ENCODE data around the gene SGPL1.

The SGPL1 gene

GRCh38 chr10:70845816-70846215 lies 30.1 kb downstream of the SGPL1 start:
- H3K4me3 ChIP-seq (ENCODE audit: low read depth, low read length) = no peak overlapping the region
- TF ChIP-seq CTCF (IDR thresholded peaks at IDR 0.05; ENCODE audit: low read depth, low read length) = no peak

- no peak overlapping the region for H3K4me3 ChIP-seq (ENCODE audit: low read depth, low read length)
- TF ChIP-seq CTCF (IDR thresholded peaks at IDR 0.05; ENCODE audit: low read depth, low read length) = no peak
Measured at GRCh38 chr10:70846795-70847194, 31.0 kb downstream of the SGPL1 start.

GRCh38 chr10:70847659-70848360 lies 32.1 kb downstream of the SGPL1 start:
- no peak for TF ChIP-seq CTCF (IDR thresholded peaks at IDR 0.05; ENCODE audit: low read depth, low read length)
- no peak overlapping the region for H3K4me3 ChIP-seq (ENCODE audit: low read depth, low read length)

GRCh38 chr10:70849582-70850016 lies 33.9 kb downstream of the SGPL1 start:
- H3K4me3 ChIP-seq (ENCODE audit: low read depth, low read length) = no peak overlapping the region
- TF ChIP-seq CTCF (IDR thresholded peaks at IDR 0.05; ENCODE audit: low read depth, low read length) = no peak

- TF ChIP-seq CTCF (IDR thresholded peaks at IDR 0.05; ENCODE audit: low read depth, low read length) = no peak
- H3K4me3 ChIP-seq (ENCODE audit: low read depth, low read length) = no peak overlapping the region
Measured at GRCh38 chr10:70850097-70850496, 34.3 kb downstream of the SGPL1 start.

- no peak overlapping the region for H3K4me3 ChIP-seq (ENCODE audit: low read depth, low read length)
- TF ChIP-seq CTCF (IDR thresholded peaks at IDR 0.05; ENCODE audit: low read depth, low read length) = no peak
Measured at GRCh38 chr10:70851597-70852475, 36.1 kb downstream of the SGPL1 start.

- TF ChIP-seq CTCF (IDR thresholded peaks at IDR 0.05; ENCODE audit: low read depth, low read length) = no peak
- no peak overlapping the region for H3K4me3 ChIP-seq (ENCODE audit: low read depth, low read length)
Measured at GRCh38 chr10:70853038-70853437, 37.3 kb downstream of the SGPL1 start.

Measured in WI38 (cell line).